HFF-Myc (cell line): ENCODE data around the gene GDPD5.

ENCODE experiments used
- DNase-seq: peaks from one replicate; pipeline ENCODE4 v3.0.0-alpha.2; 2011; ENCODE audit warnings: low read depth; ENCODE audit errors: extremely low read depth
- H3K4me3 ChIP-seq: replicated peaks from 2 replicates; pipeline ENCODE4 v1.5.1; 2011; ENCODE audit warnings: low read depth, mild to moderate bottlenecking, control low read depth, low read length
- TF ChIP-seq, protein P1 (sequence below): IDR thresholded peaks from 2 replicates; pipeline ENCODE4 v1.5.1; 2012; ENCODE audit warnings: mild to moderate bottlenecking, low read depth, low read length, control low read depth; ENCODE audit errors: missing control alignments

The GDPD5 gene

DNA sequence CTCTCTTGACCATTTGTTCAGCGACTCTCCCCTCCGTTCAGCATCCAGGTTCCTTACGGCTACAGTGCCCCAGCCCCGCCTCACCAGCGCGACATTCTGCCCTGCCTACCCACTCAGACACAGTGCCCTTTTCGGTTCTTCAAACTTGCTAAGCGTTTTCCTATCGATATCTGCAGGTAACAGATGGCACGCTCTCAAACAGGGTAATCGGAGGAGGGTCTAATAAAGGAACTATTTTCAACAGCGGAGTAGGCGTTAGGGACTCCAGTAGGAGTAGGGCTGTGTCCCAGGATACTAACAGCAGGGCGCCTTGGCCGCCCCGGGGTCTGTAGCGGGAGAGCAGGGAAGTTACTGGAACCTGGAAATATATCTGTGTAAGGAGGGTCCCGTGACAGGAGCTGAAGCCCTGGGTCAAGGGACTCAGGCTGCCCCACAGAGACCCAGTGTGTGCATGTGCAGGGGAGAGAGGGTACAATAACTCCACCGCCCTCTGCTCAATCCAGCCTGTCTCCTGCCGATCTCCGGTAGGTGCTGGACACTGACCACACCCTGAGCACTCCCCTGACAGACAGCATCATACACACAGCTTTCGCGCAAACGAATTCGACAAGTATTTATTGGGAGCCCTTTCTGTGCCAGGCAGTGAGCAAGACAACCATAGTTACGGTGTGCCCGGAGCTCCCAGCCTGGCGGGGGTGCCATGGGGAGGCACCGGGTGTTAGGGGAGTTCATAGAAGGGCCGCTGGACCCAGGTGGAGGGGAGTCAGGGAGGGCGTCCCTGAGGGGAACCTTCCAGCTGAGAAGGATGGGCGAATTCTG, 94.8 kb downstream of the GDPD5 start:
- peak overlapping the region; percentile 27 for H3K4me3 ChIP-seq
- DNase-seq, result no peak
- TF ChIP-seq, protein P1, sequence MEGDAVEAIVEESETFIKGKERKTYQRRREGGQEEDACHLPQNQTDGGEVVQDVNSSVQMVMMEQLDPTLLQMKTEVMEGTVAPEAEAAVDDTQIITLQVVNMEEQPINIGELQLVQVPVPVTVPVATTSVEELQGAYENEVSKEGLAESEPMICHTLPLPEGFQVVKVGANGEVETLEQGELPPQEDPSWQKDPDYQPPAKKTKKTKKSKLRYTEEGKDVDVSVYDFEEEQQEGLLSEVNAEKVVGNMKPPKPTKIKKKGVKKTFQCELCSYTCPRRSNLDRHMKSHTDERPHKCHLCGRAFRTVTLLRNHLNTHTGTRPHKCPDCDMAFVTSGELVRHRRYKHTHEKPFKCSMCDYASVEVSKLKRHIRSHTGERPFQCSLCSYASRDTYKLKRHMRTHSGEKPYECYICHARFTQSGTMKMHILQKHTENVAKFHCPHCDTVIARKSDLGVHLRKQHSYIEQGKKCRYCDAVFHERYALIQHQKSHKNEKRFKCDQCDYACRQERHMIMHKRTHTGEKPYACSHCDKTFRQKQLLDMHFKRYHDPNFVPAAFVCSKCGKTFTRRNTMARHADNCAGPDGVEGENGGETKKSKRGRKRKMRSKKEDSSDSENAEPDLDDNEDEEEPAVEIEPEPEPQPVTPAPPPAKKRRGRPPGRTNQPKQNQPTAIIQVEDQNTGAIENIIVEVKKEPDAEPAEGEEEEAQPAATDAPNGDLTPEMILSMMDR, result no peak

DNA sequence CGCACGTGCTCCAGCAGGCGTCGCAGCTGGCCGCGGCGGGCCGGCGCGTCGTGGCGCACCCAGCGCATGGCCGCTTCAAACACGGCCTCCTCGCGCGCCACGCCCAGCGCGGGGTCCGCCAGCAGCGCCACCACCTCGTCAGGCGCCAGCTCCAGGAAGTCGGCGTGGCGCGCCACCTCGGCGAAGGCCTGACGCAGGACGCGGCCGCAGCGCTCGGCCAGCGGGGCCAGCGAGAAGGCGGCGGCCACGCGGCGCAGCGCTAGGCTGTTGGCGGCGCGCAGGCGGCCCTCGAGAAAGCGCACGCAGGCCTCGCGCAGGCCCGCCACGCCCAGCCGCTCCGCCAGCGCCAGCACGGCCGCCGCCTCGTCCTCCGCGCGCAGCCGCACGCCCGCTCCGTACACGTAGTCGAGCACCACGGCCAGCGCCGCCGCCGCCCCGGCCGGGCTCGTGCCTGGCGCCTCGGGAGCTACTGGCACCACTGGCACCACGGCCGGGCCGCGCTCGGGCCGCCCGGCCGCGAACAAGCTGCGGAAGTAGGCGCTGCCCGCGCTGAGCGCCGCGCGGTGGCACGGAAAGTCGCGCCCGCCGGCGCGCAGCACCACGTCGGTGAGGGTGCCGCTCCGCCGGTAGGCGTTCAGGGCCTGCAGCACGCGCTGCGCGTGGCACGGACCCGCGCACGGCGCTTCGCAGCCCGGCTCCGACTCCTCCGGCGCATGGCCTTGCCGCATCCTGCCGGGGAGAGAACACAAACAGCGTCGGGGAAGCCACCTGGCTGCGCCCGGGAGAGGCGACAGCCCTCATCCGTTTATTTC, 95.6 kb downstream of the GDPD5 start:
- H3K4me3 ChIP-seq, result peak overlapping the region; percentile 27
- no peak for DNase-seq

DNA sequence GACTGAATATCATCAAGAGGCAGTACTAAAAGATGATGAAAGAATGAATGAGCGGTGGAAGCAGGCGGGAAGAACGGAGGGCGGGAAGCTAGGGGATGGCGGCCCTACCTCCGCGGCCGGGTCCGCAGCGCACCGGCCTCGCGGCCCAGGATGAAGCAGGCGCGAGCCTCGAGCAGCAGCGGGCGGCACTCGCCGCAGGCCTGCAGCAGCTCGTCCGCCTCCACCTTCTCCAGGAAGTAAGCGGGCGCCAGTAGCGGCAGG, 96.2 kb downstream of the GDPD5 start:
- TF ChIP-seq, protein P1, result no peak
- no peak overlapping the region for H3K4me3 ChIP-seq
- DNase-seq, result no peak

More for the DNA sequence above, 95.6 kb downstream of the GDPD5 start:
- TF ChIP-seq, protein P1, result no peak

DNA sequence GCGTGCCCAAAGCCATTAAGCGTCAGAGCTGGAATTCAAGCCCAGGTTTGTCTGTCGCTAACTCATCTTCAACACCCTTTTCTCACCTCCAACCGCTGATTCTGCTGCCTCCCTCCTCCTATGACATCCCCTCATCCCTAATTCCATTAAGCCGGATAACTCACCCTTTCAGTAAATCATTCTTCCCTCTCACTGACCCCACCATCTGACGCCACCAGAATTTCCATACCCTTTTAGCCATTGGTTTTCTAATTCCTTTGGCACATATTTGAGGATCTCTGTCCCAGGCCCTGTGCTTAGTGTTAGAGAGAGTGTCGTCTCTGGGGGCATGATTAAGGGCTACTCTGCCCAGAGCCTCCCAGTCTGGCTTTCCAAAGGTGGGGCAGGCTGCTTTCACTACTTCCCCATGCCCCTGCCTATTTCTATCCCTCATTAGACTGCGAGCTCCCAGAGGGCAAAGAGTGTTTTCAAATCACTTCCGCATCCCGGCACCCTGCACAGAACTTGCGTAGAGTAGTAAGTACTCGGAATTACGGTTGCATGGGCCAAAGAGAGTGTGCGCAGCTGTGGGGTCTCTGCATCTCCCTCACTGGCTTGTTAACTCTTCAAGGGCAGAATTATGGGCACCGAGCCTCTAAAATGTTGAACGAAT, 96.6 kb downstream of the GDPD5 start:
- no peak for DNase-seq
- TF ChIP-seq, protein P1, result no peak
- no peak overlapping the region for H3K4me3 ChIP-seq

DNA sequence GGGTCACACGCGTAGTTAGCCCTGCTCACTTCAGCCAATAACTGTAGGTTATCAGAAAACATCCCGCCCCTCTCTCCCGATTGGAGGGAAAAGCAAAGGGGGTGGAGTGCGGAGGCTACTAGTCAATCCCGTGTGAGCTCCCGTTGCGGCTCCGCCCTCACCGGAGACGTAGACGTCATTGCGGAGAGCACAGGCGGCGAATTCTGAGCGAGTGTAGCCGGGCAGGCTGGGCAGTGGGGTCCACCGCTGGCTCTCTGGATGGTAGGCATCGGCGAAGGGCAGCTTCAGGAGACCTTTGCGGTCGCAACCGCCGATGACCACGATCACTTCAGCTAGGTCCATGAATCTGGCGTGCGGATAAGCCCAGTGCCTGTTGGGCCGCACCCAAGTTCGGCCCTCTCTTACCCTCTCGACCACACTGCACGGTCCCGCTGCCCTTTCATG, 97.4 kb downstream of the GDPD5 start:
- TF ChIP-seq, protein P1, result no peak
- H3K4me3 ChIP-seq, result no peak overlapping the region; the same call in 1 of the 2 replicates
- peak; percentile 47 for DNase-seq

DNA sequence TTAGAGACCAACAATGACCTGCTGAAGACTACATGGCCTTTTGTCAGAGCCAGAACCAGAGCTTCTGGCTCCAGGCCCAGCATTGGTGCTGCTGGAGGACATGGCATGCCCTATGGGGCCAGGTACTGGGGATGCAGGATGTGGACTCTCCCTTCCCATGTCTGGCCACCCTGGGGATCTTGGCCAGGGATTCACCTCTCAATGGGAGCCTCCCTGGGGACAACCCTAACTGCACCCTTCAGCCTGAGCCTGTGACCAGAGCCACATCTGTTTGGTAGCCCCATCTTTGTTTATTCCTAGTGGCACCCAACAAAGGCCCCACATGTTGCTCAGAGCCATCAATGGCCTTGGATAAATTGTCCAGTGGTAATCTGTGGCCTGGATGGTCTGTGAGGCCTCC, 98.6 kb downstream of the GDPD5 start:
- no peak overlapping the region for H3K4me3 ChIP-seq
- DNase-seq, result no peak
- TF ChIP-seq, protein P1, result no peak
